Measurements from ENCODE around the gene RSBN1.

- TF ChIP-seq CTCF (IDR thresholded peaks at IDR 0.05; ENCODE audit: insufficient read depth, low read length, poor library complexity, severe bottlenecking): no peak
- TF ChIP-seq EZH2phosphoT487 (conservative IDR thresholded peaks at IDR 0.05; ENCODE audit: low read length): no peak
Observed at GRCh38 chr1:113858982-113859381, 46.7 kb upstream of the RSBN1 start.
